GM12878 (cell line): ENCODE results near the gene ATOSB. TPM values are rescaled to one million over a fixed set of nuclear protein-coding genes. Genes with fewer than 3 reads are reported as not detected.

ENCODE experiments used
- BCL11A ChIP-seq: IDR thresholded peaks from 2 replicates; pipeline ENCODE4 v1.6.1; 2011; ENCODE audit warnings: low read depth, low read length
- BCLAF1 ChIP-seq: fragments of 450-650 bp; IDR thresholded peaks from 2 replicates; pipeline ENCODE4 v1.6.1; 2017; ENCODE audit warnings: antibody characterized with exemption, mild to moderate bottlenecking, moderate library complexity
- BMI1 ChIP-seq: fragments of 450-650 bp; IDR thresholded peaks from 2 replicates; pipeline ENCODE4 v1.6.1; 2016; ENCODE audit warnings: mild to moderate bottlenecking, moderate library complexity, borderline replicate concordance
- CREB1 ChIP-seq: IDR thresholded peaks from 2 replicates; pipeline ENCODE4 v1.6.1; 2012; ENCODE audit warnings: low read depth, mild to moderate bottlenecking, inconsistent platforms
- FOXM1 ChIP-seq: IDR thresholded peaks from 2 replicates; pipeline ENCODE4 v1.6.1; 2012; ENCODE audit warnings: low read depth, mild to moderate bottlenecking, inconsistent platforms, low read length, moderate library complexity
- HDAC6 ChIP-seq: fragments of 200-600 bp; sonication (generic); IDR thresholded peaks from one replicate; pipeline ENCODE4 v1.8.0; 2017; ENCODE audit warnings: antibody characterized with exemption; ENCODE audit not compliant: unreplicated experiment
- IKZF1 ChIP-seq: fragments of 450-650 bp; conservative IDR thresholded peaks from 2 replicates; pipeline ENCODE4 v1.6.1; 2017; ENCODE audit warnings: antibody characterized with exemption, mild to moderate bottlenecking
- JUNB ChIP-seq: IDR thresholded peaks from 2 replicates; pipeline ENCODE4 v1.6.1; 2016; ENCODE audit warnings: antibody characterized with exemption, mild to moderate bottlenecking
- NFYA ChIP-seq: IDR thresholded peaks from 2 replicates; pipeline ENCODE4 v1.6.1; 2011; ENCODE audit warnings: low read depth, mild to moderate bottlenecking, low read length, improper control_type of control experiment, borderline replicate concordance
- NR2C2 ChIP-seq: IDR thresholded peaks from 2 replicates; pipeline ENCODE4 v1.6.1; 2011; ENCODE audit warnings: borderline replicate concordance, low read depth; ENCODE audit not compliant: control insufficient read depth, insufficient read length
- POLR2A ChIP-seq: IDR thresholded peaks from 2 replicates; pipeline ENCODE4 v1.6.1; 2011; ENCODE audit warnings: low read depth, mild to moderate bottlenecking, low read length
- RAD51 ChIP-seq: fragments of 450-650 bp; IDR thresholded peaks from 2 replicates; pipeline ENCODE4 v1.6.1; 2016; ENCODE audit warnings: moderate library complexity, mild to moderate bottlenecking, inconsistent platforms
- SMAD1 ChIP-seq: fragments of 450-650 bp; IDR thresholded peaks from 2 replicates; pipeline ENCODE4 v1.6.1; 2018; ENCODE audit warnings: mild to moderate bottlenecking, low read depth; ENCODE audit not compliant: partially characterized antibody
- SP1 ChIP-seq: IDR thresholded peaks from one replicate; pipeline ENCODE4 v1.6.1; 2011; ENCODE audit warnings: low read depth, low read length
- TAF1 ChIP-seq: IDR thresholded peaks from 2 replicates; pipeline ENCODE4 v1.6.1; 2011; ENCODE audit warnings: mild to moderate bottlenecking, low read depth, low read length, borderline replicate concordance
- TCF7 ChIP-seq: IDR thresholded peaks from 2 replicates; pipeline ENCODE4 v1.6.1; 2014; ENCODE audit warnings: antibody characterized with exemption, borderline replicate concordance
- YBX1 ChIP-seq: fragments of 450-650 bp; IDR thresholded peaks from 2 replicates; pipeline ENCODE4 v1.6.1; 2016; ENCODE audit warnings: antibody characterized with exemption
- ZBTB33 ChIP-seq: fragments of 450-650 bp; IDR thresholded peaks from 2 replicates; pipeline ENCODE4 v1.6.1; 2017; ENCODE audit warnings: mild to moderate bottlenecking
- ZBTB40 ChIP-seq: fragments of 450-650 bp; IDR thresholded peaks from 2 replicates; pipeline ENCODE4 v1.6.1; 2016; ENCODE audit warnings: mild to moderate bottlenecking, moderate library complexity, borderline replicate concordance
- polyA plus RNA-seq, 11 experiments: library from polyadenylated mRNA; depleted of rRNA in 4 of 11; unstranded in 6 of 11; stranded (reverse) in 5 of 11; fragments of >200 nt; fragmentation: Nextera tagmentation in 4 of 11; fragmentation: Illumina TruSeq in 1 of 11; extraction: Ambion mirVana in 4 of 11; extraction: Trizol in 1 of 11; gene quantifications; 1 replicate in 1 of 11; 2 replicates in 10 of 11; pipeline versions ENCODE4 v1.2.1 to v1.2.3, GENCODE V29; 2011 to 2016; ENCODE audit warnings: inconsistent platforms in 2 of 11, missing spikeins in 2 of 11, low read depth in 1 of 11
- total RNA-seq, 4 experiments: library from RNA; depleted of rRNA in 3 of 4; stranded (reverse); fragments of >200 nt in 3 of 4; fragmentation: Illumina TruSeq in 1 of 4; extraction: Trizol in 1 of 4; gene quantifications; 2 replicates each; pipeline versions ENCODE4 v1.2.1 to v1.2.3, GENCODE V29; 2013 to 2021
- TF ChIP-seq, protein P1 (sequence below): fragments of 150-350 bp; IDR thresholded peaks from 2 replicates; pipeline ENCODE4 v1.6.1; 2014; ENCODE audit warnings: mild to moderate bottlenecking, low read depth, low read length

The ATOSB gene
- total and polyA plus RNA-seq, 10 of the 15 experiments (the other 5 are each of a cell fraction or from before 2014, with no cell fraction given): 0.60 to 5.4 (median 2.5) TPM

DNA sequence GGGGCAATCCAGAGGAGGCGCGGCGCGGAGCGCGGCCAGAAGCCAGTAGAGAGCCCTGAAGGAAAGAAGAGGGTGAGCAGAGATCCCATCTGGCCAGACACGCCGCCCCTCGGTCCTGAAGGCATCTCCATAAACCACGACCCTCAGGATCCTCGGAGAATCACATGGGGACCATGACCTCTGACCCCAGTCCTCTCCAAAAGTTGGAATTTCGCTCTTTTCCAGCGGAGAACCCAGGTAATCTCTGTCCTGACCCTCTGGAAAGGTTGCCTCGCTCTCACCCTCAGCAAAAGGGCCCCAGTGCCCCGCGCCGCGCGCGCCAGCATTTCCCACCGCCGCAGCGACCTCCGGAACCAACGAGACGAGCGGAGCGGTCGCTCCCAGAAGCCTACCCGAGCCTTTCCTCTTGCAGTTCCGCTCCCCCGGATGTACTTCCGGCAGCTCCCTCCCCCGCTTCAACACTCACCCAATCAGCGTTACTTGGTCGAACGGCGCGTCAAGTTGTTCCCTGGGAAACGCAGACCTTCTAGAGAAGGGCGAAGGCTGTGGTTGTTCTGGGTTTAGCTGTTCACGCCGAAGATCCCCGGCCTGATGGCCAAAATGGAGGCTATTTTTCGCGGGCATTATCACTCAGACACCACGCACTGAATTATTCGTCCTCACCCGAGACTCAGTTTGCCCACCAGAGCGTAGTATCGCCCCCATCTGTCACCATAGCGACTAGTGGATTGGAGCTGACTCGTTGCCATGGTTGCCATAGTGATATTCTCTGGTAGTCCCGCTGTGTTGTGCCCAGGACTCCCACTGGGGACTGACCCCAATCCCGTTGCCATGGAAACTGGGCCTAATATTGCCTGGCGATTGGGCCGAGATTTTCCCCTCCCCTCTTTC is 12.6 kb downstream of the ATOSB start, which contains the start of gene STOML2 (continued):
- TF ChIP-seq BCL11A (peak; percentile 12; the same call in 1 of the 2 replicates), CREB1 (peak; percentile 81), POLR2A (peak; percentile 88), ZBTB40 (peak; percentile 99), ZBTB33 (no peak), SMAD1 (peak; percentile 23), IKZF1 (peak; percentile 91), SP1 (peak; percentile 73), BCLAF1 (no peak), NFYA (peak; percentile 22; the same call in 1 of the 2 replicates), TCF7 (no peak), TAF1 (peak; percentile 96), NR2C2 (peak; percentile 81), YBX1 (no peak), RAD51 (0 out of 2 replicates have a peak, but pooled peaks have one; percentile 50), HDAC6 (no peak), JUNB (no peak), FOXM1 (no peak), BMI1 (peak; percentile 98)
- TF ChIP-seq, protein P1, sequence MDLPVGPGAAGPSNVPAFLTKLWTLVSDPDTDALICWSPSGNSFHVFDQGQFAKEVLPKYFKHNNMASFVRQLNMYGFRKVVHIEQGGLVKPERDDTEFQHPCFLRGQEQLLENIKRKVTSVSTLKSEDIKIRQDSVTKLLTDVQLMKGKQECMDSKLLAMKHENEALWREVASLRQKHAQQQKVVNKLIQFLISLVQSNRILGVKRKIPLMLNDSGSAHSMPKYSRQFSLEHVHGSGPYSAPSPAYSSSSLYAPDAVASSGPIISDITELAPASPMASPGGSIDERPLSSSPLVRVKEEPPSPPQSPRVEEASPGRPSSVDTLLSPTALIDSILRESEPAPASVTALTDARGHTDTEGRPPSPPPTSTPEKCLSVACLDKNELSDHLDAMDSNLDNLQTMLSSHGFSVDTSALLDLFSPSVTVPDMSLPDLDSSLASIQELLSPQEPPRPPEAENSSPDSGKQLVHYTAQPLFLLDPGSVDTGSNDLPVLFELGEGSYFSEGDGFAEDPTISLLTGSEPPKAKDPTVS: peak; percentile 71
